ENCODE results near the gene AKAP13.
A peak's percentile ranks its signal among the peaks of the same experiment; 100 is the strongest.

Gene AKAP13

DNA sequence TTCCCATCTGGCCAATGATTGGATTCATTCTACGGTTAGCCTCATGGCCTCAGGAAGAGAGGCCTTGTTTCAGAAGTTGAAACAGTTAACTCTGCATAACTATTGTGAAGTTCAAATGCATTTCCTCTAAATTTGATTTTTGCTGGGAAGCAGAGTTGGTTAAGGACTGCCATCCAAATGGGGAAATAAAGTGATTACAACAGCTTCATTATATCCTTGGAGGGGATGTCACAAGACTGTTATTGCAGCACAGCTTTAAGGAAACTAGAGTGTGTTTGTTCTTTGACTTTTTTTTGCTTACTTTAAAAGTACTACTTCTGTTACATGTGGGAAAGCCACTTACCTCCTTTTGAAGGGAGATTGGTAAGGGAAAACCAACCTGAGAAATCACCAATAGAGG, 164.8 kb downstream of the AKAP13 start:
- no peak overlapping the region for H3K4me3 ChIP-seq (ENCODE audit: low read length)
- TF ChIP-seq, protein P1, sequence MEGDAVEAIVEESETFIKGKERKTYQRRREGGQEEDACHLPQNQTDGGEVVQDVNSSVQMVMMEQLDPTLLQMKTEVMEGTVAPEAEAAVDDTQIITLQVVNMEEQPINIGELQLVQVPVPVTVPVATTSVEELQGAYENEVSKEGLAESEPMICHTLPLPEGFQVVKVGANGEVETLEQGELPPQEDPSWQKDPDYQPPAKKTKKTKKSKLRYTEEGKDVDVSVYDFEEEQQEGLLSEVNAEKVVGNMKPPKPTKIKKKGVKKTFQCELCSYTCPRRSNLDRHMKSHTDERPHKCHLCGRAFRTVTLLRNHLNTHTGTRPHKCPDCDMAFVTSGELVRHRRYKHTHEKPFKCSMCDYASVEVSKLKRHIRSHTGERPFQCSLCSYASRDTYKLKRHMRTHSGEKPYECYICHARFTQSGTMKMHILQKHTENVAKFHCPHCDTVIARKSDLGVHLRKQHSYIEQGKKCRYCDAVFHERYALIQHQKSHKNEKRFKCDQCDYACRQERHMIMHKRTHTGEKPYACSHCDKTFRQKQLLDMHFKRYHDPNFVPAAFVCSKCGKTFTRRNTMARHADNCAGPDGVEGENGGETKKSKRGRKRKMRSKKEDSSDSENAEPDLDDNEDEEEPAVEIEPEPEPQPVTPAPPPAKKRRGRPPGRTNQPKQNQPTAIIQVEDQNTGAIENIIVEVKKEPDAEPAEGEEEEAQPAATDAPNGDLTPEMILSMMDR (conservative IDR thresholded peaks at IDR 0.05; ENCODE audit: low read length), result no peak
- peak; percentile 59 for DNase-seq (ENCODE audit: low read depth)

DNA sequence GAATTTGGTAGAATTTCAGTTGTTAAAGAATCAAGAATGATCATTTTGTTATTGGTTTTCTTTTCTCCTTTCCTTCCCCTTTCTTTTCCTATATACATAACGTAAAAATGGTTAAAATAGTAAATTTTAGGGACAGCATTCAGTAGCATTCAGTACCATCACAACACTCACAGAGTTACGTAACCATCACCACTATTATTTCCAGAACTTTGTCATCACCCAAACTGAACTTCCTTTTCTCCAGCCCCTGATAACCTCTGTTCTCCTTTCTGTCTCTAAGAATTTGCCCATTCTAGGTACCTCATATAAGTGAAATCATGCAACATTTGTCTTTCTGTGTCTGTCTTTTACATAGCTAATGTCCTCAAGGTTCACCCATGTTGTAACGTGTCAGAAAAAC, 165.3 kb downstream of the AKAP13 start:
- TF ChIP-seq, protein P1 (conservative IDR thresholded peaks at IDR 0.05; ENCODE audit: low read length), result no peak
- no peak for DNase-seq (ENCODE audit: low read depth)
- H3K4me3 ChIP-seq (ENCODE audit: low read length), result no peak overlapping the region

DNA sequence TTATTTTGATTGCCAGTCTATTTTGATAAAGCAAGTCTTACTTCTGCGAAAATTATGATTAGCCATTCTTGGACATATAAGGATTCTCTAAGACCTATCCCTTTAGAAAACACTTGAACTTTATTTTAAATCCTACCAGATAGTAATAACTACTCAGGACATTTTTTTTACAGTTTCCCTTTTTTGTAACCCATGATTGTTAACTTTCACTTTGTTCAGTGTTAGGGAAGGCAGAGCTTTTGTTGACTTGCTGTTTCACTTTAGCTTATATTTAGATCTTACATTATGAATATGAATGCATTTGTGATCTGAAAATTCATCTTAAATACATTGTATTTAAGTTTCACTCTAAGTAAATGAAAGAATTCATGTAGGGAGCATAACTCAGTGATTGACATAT, 167.0 kb downstream of the AKAP13 start:
- no peak for DNase-seq (ENCODE audit: low read depth)
- no peak overlapping the region for H3K4me3 ChIP-seq (ENCODE audit: low read length)

DNA sequence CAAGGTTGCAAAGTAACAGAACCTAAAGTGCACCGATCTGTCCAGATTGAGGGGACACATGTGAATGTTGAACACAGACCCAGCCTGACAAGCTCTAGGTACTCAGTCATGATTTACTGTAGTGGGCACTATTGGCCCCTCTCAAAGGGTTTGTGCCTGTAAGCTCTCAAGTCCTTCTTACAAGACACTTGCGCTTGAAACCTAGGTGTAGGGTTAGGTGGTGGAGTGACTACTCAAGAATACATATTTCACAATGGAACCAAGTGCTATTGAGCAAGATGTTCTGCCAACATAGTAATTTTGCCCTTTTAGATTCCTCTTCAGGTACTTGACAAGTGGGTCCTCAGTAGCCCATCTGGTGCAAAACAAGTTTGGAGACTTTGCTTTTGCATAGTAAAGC, 169.9 kb downstream of the AKAP13 start:
- H3K4me3 ChIP-seq (ENCODE audit: low read length), result no peak overlapping the region
- TF ChIP-seq, protein P1 (conservative IDR thresholded peaks at IDR 0.05; ENCODE audit: low read length), result no peak
- DNase-seq (ENCODE audit: low read depth), result no peak

More for the DNA sequence above, 167.0 kb downstream of the AKAP13 start:
- TF ChIP-seq, protein P1 (conservative IDR thresholded peaks at IDR 0.05; ENCODE audit: low read length), result no peak

DNA sequence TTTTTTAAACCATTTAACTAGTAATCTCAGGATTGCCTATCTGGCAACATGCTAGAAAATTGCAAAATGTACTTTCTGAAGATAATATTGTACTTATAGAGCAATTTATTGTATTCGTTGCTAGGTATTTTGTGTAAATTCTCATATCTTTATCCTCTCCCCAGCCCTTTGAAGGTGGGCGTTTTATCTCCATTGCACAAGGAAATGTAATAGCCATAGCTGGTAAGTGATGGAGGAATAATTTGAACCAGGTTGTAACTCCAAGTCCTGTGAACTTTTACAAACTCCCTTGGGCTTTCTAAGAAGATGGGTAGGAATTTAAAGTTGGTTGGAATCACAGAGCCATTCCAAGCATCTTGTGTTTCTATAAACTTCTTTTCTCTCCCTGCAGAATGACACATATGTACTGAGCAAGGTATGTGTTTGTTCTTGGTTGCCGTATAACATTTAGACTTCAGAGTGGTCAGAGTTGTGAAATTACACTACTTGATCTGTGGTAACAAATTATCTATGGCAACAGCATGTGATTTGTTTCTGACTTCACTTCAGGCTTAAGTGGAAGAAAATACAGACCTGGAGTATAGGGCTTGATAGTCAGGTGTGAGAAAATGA, 170.9 kb downstream of the AKAP13 start:
- TF ChIP-seq, protein P1 (conservative IDR thresholded peaks at IDR 0.05; ENCODE audit: low read length), result no peak
- H3K4me3 ChIP-seq (ENCODE audit: low read length), result no peak overlapping the region
- DNase-seq (ENCODE audit: low read depth), result peak; percentile 41

DNA sequence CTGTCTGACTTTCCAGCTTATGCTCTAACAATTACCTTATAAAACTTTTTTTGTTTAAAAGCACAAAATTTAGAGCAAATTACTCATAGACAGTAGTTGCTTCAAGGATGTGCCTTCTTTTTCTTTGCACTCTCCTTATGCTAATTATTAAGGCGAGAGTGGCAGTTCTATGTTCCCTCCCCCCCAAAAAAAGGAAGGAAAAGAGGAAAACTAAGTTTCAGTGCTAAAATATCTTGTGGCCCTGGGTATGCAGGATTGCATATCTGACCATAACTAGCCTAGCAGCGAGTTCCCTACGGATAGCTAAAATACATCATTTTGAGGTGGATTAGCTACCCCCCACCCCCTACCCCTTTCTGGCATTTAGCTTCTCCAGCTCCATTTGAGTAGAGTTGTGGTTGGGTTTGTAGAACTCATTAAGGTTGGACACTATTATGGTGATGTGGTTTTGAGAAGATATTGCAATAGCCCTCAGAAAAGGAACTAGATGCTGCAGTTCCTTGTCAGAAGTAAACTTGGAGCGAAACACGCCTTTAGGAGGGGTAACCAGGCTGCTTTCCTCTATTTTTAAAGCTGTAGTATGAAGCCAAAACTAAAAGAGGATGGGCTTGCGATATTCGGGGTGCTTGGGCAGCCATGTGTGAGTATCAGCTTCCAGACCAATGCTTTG, 174.6 kb downstream of the AKAP13 start:
- TF ChIP-seq, protein P1 (conservative IDR thresholded peaks at IDR 0.05; ENCODE audit: low read length), result no peak
- no peak for DNase-seq (ENCODE audit: low read depth)
- no peak overlapping the region for H3K4me3 ChIP-seq (ENCODE audit: low read length)

Data from AG10803 (cell line).